ENCODE measurements around the gene ABCF2. TPM values are rescaled to one million over a fixed set of nuclear protein-coding genes. Genes with fewer than 3 reads are reported as not detected.

Gene ABCF2
- total and polyA plus RNA-seq, 8 donors, result 20.3 to 40.6 (median 25.8) TPM

DNA sequence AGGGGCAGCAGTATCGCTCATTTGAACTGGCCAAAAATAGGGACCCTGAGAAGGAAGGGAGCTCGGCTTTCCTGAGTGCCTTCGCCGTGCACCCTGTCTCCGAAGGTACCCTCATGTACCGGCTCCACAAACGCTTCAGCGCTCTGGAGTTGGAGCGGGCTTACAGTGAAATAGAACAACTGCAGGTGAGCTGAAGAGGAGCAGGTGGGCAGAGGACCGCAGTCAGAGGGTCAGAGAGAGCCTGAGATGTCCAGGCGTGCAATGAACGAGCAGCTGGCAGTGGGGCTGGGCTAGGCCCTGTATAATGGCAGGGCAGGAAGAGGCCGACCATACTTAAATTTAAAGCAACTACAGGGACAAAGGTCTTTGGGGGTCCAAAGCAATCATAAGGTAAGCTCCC is 9.4 kb upstream of the ABCF2 start:
- ATAC-seq, result no peak
- H3K4me1 ChIP-seq, result peaks cover 2 to 24% of the 10 kb centered on the region in 2 donors
- no peak overlapping the region for H3K4me3 ChIP-seq
- no peak for DNase-seq
- H3K27me3 ChIP-seq, result no peaks in the 10 kb centered on the region
- no peak overlapping the region for H3K27ac ChIP-seq
- intact Hi-C loops (cut with DNase I), result no loop called here
- H3K9me3 ChIP-seq, result no peaks in the 10 kb centered on the region
- peaks cover 0 to 69% of the 10 kb centered on the region in 2 donors for H3K36me3 ChIP-seq
- TF ChIP-seq, protein P1, sequence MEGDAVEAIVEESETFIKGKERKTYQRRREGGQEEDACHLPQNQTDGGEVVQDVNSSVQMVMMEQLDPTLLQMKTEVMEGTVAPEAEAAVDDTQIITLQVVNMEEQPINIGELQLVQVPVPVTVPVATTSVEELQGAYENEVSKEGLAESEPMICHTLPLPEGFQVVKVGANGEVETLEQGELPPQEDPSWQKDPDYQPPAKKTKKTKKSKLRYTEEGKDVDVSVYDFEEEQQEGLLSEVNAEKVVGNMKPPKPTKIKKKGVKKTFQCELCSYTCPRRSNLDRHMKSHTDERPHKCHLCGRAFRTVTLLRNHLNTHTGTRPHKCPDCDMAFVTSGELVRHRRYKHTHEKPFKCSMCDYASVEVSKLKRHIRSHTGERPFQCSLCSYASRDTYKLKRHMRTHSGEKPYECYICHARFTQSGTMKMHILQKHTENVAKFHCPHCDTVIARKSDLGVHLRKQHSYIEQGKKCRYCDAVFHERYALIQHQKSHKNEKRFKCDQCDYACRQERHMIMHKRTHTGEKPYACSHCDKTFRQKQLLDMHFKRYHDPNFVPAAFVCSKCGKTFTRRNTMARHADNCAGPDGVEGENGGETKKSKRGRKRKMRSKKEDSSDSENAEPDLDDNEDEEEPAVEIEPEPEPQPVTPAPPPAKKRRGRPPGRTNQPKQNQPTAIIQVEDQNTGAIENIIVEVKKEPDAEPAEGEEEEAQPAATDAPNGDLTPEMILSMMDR (IDR thresholded peaks at IDR 0.05), result no peak

DNA sequence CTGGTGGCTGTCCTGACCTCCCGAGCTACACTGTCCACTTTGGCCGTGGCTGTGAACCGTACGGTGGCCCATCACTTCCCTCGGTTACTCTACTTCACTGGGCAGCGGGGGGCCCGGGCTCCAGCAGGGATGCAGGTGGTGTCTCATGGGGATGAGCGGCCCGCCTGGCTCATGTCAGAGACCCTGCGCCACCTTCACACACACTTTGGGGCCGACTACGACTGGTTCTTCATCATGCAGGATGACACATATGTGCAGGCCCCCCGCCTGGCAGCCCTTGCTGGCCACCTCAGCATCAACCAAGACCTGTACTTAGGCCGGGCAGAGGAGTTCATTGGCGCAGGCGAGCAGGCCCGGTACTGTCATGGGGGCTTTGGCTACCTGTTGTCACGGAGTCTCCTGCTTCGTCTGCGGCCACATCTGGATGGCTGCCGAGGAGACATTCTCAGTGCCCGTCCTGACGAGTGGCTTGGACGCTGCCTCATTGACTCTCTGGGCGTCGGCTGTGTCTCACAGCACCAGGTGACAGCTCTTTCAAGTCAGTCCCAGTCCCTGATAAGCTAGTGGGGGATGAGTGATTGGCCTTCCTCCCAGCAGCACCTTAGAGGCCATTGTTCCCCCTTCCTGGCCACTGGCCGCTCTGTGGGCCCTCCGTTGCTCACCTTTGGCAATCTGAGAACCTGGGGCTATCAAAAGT is 8.2 kb upstream of the ABCF2 start:
- Histone ChIP-seq H3K36me3 (peaks cover 0 to 57% of the 10 kb centered on the region in 2 donors), H3K27me3 (no peaks in the 10 kb centered on the region), H3K4me3 (no peak overlapping the region), H3K27ac (no peak overlapping the region), H3K9me3 (no peaks in the 10 kb centered on the region), H3K4me1 (peaks cover 2 to 24% of the 10 kb centered on the region in 2 donors)
- no peak for ATAC-seq
- intact Hi-C loops (cut with DNase I), result no loop called here
- DNase-seq, result peak in 2 of 4 donors; percentile 29 to 75
- TF ChIP-seq, protein P1 (IDR thresholded peaks at IDR 0.05), result no peak

DNA sequence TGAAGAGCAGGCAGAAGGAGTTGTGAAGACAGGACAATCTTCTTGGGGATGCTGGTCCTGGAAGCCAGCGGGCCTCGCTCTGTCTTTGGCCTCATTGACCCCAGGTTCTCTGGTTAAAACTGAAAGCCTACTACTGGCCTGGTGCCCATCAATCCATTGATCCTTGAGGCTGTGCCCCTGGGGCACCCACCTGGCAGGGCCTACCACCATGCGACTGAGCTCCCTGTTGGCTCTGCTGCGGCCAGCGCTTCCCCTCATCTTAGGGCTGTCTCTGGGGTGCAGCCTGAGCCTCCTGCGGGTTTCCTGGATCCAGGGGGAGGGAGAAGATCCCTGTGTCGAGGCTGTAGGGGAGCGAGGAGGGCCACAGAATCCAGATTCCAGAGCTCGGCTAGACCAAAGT is 6.8 kb upstream of the ABCF2 start:
- ATAC-seq (no peak), DNase-seq (peak in 2 of 4 donors; percentile 28 to 49)
- TF ChIP-seq, protein P1 (IDR thresholded peaks at IDR 0.05), result no peak
- H3K9me3 ChIP-seq, result no peaks in the 10 kb centered on the region
- no peaks in the 10 kb centered on the region for H3K27me3 ChIP-seq
- H3K4me1 ChIP-seq, result peaks cover 2 to 24% of the 10 kb centered on the region in 2 donors
- peaks cover 0 to 43% of the 10 kb centered on the region in 2 donors for H3K36me3 ChIP-seq
- peak overlapping the region; percentile 98 for H3K4me3 ChIP-seq
- intact Hi-C loops (cut with DNase I), result no loop called here
- peak overlapping the region in 1 of 2 donors; percentile 89 for H3K27ac ChIP-seq

DNA sequence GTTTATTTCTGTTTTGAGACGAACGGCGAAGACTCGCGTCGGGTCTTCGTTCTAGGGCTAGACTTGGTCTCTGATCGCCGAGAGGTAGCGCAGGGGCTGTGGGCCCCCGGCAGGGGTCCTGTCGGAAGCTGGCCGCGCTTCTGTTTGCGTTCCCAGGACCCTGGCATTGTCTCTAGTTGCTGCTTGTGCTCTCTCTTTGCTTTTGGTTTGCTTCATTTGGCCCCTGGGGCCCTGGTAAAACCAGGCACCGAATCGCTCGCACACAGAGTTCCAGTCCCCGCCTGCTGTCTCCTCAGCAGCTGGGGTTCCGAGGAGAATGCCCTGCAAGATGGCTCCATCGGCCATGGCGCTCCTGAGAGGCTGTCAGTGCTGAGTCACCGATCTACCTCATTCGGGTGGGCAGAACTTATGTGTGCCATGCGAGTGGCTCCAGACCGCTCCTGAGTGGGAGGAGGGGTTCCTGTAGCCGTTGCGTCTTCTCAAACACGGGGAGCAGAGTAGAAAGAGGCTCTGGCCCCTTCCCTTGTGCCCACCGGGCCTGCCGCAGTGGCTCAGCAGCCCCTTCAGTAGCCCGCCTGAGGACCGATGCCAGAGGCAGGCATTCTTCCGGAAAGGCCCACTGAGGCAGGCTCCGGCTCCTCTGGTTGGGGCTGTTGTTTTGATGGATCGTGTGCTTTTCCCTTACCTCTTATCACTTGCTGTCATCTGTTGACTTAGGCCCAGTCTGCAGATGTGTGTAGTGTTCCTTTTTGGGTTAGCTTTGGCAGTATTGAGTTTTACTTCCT is 6.1 kb upstream of the ABCF2 start:
- Histone ChIP-seq H3K4me3 (peak overlapping the region; percentile 98), H3K27me3 (no peaks in the 10 kb centered on the region), H3K4me1 (peaks cover 2 to 26% of the 10 kb centered on the region in 2 donors), H3K9me3 (no peaks in the 10 kb centered on the region), H3K36me3 (peaks cover 0 to 36% of the 10 kb centered on the region in 2 donors), H3K27ac (peak overlapping the region; percentile 73 to 89)
- TF ChIP-seq, protein P1 (IDR thresholded peaks at IDR 0.05), result no peak
- intact Hi-C loops (cut with DNase I), result no loop called here
- DNase-seq, result peak in 2 of 4 donors; percentile 67 to 86
- ATAC-seq, result peak; percentile 75
